Lower leg skin (tissue), 3 donors: ENCODE data around the gene DISP3.

Experiments
- CTCF ChIP-seq, 3 donors: fragments of 450-650 bp; IDR thresholded peaks; one replicate each; pipeline ENCODE4 v1.5.1; 2016; ENCODE audit warnings: antibody characterized with exemption in 3 of 3, mild to moderate bottlenecking in 3 of 3, moderate library complexity in 2 of 3
- POLR2A ChIP-seq, 2 donors: fragments of 450-650 bp; IDR thresholded peaks; one replicate each; pipeline ENCODE4 v1.6.1; 2016 to 2017; ENCODE audit warnings: antibody characterized with exemption in 2 of 2, mild to moderate bottlenecking in 1 of 2, moderate library complexity in 1 of 2

- no peak for TF ChIP-seq POLR2A (IDR thresholded peaks at IDR 0.05)
- no peak for TF ChIP-seq CTCF (IDR thresholded peaks at IDR 0.05)
Observed at GRCh38 chr1:11527541-11528452, 48.8 kb downstream of the DISP3 start.
